Astrocyte (in vitro differentiated cells and primary cell): ENCODE measurements around the gene TOP2B. TPM values are rescaled to one million over a fixed set of nuclear protein-coding genes. Genes with fewer than 3 reads are reported as not detected.

Source experiments
- DNase-seq: peaks from one replicate; pipeline ENCODE4 v3.0.0-alpha.2; 2010; ENCODE audit warnings: low read depth
- FAIRE-seq: peaks from 2 replicates; lab custom pipeline; 2011; peaks lifted over from hg19 to GRCh38; lab: Jason Lieb, UNC
- H2AFZ ChIP-seq: 2 replicates; pipeline ENCODE4 v1.6.0; 2012; ENCODE audit warnings: low read depth, low read length, inconsistent platforms
- H3K27ac ChIP-seq: 2 replicates; pipeline ENCODE4 v1.5.1; 2011; ENCODE audit warnings: low read depth, low read length, inconsistent platforms
- H3K27me3 ChIP-seq: 2 replicates; pipeline ENCODE4 v1.6.0; 2011; ENCODE audit warnings: low read length, inconsistent platforms; ENCODE audit not compliant: insufficient read depth
- H3K36me3 ChIP-seq: 2 replicates; pipeline ENCODE4 v1.5.1; 2011; ENCODE audit warnings: low read length, inconsistent platforms; ENCODE audit not compliant: insufficient read depth
- H3K4me1 ChIP-seq: 2 replicates; pipeline ENCODE4 v1.5.1; 2011; ENCODE audit warnings: low read length, inconsistent platforms; ENCODE audit not compliant: insufficient read depth
- H3K4me2 ChIP-seq: 2 replicates; pipeline ENCODE4 v1.6.0; 2012; ENCODE audit warnings: low read length, inconsistent platforms
- H3K4me3 ChIP-seq: 2 replicates; pipeline ENCODE4 v1.5.1; 2011; ENCODE audit warnings: low read depth, mild to moderate bottlenecking, low read length, inconsistent platforms; ENCODE audit not compliant: insufficient read depth
- H3K79me2 ChIP-seq: 2 replicates; pipeline ENCODE4 v1.6.0; 2012; ENCODE audit warnings: mild to moderate bottlenecking, low read length, inconsistent platforms; ENCODE audit not compliant: insufficient read depth
- H3K9ac ChIP-seq: 2 replicates; pipeline ENCODE4 v1.6.0; 2012; ENCODE audit warnings: mild to moderate bottlenecking, low read length, inconsistent platforms
- H3K9me3 ChIP-seq: 2 replicates; pipeline ENCODE4 v1.5.1; 2012; ENCODE audit warnings: low read depth, mild to moderate bottlenecking, low read length, inconsistent platforms; ENCODE audit not compliant: insufficient read depth
- H4K20me1 ChIP-seq: 2 replicates; pipeline ENCODE4 v1.6.0; 2012; ENCODE audit warnings: low read length, inconsistent platforms; ENCODE audit not compliant: insufficient read depth
- H3K27ac Mint-ChIP-seq: one replicate; pipeline ENCODE4 v1.8.0; 2021; ENCODE audit warnings: mild to moderate bottlenecking, mixed read lengths; ENCODE audit not compliant: unreplicated experiment
- H3K27me3 Mint-ChIP-seq: one replicate; pipeline ENCODE4 v1.8.0; 2021; ENCODE audit warnings: low read depth, mixed read lengths; ENCODE audit not compliant: unreplicated experiment
- H3K36me3 Mint-ChIP-seq: one replicate; pipeline ENCODE4 v1.8.0; 2021; ENCODE audit warnings: low read depth, mixed read lengths; ENCODE audit not compliant: unreplicated experiment
- H3K4me1 Mint-ChIP-seq: one replicate; pipeline ENCODE4 v1.8.0; 2021; ENCODE audit warnings: low read depth, mixed read lengths; ENCODE audit not compliant: unreplicated experiment
- H3K4me3 Mint-ChIP-seq: one replicate; pipeline ENCODE4 v1.8.0; 2021; ENCODE audit warnings: mild to moderate bottlenecking, moderate library complexity, mixed read lengths; ENCODE audit not compliant: unreplicated experiment
- H3K9me3 Mint-ChIP-seq: one replicate; pipeline ENCODE4 v1.8.0; 2021; ENCODE audit warnings: mild to moderate bottlenecking, mixed read lengths; ENCODE audit not compliant: unreplicated experiment
- EZH2 ChIP-seq: IDR thresholded peaks from 2 replicates; pipeline ENCODE4 v1.6.1; 2012; ENCODE audit warnings: mild to moderate bottlenecking, low read length, inconsistent platforms; ENCODE audit not compliant: insufficient read depth
- total RNA-seq: library from RNA; stranded (reverse); gene quantifications from 2 replicates; pipeline ENCODE4 v1.2.1, GENCODE V29; 2021
- TF ChIP-seq, protein P1 (sequence below): IDR thresholded peaks from 2 replicates; pipeline ENCODE4 v1.5.1; 2011; ENCODE audit warnings: low read depth, mild to moderate bottlenecking, inconsistent platforms, low read length, moderate library complexity; ENCODE audit not compliant: insufficient read depth

Gene TOP2B
- total RNA-seq, 1 donor from 2014 or later: 91.4 TPM

DNA sequence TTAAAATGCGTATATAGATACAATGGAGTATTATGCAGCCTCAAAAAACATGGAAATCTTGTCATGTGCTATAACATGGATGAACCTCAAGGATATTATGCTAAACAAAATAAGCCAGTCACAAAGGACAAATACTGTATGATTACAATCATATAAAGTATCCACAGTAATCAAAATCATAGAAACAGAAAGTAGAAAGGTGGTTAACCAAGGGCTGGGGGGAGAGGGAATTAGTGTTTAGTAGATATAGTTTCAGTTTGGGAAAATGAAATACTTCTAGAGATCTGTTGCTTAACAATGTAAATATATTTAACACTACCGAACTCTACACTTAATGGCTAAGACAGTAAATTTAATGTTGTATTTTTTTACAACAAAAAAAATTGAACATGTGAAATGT lies 9.0 kb downstream of the TOP2B start:
- Histone ChIP-seq H3K79me2 (peaks cover 97% of the 10 kb centered on the region), H3K36me3 (no peaks in the 10 kb centered on the region), H3K4me2 (no peak overlapping the region), H3K4me1 (no peaks in the 10 kb centered on the region), H3K4me3 (no peak overlapping the region), H3K27ac (no peak overlapping the region), H3K9me3 (no peaks in the 10 kb centered on the region), H3K9ac (no peak overlapping the region), H2AFZ (no peak overlapping the region), H4K20me1 (peaks cover 89% of the 10 kb centered on the region), H3K27me3 (no peaks in the 10 kb centered on the region)
- FAIRE-seq (no peak), DNase-seq (no peak)
- Mint-ChIP-seq H3K4me3 (no peak overlapping the region), H3K9me3 (peaks cover 1% of the 10 kb centered on the region), H3K36me3 (no peaks in the 10 kb centered on the region), H3K4me1 (peaks cover 10% of the 10 kb centered on the region), H3K27ac (no peak overlapping the region), H3K27me3 (no peaks in the 10 kb centered on the region)
- TF ChIP-seq, protein P1, sequence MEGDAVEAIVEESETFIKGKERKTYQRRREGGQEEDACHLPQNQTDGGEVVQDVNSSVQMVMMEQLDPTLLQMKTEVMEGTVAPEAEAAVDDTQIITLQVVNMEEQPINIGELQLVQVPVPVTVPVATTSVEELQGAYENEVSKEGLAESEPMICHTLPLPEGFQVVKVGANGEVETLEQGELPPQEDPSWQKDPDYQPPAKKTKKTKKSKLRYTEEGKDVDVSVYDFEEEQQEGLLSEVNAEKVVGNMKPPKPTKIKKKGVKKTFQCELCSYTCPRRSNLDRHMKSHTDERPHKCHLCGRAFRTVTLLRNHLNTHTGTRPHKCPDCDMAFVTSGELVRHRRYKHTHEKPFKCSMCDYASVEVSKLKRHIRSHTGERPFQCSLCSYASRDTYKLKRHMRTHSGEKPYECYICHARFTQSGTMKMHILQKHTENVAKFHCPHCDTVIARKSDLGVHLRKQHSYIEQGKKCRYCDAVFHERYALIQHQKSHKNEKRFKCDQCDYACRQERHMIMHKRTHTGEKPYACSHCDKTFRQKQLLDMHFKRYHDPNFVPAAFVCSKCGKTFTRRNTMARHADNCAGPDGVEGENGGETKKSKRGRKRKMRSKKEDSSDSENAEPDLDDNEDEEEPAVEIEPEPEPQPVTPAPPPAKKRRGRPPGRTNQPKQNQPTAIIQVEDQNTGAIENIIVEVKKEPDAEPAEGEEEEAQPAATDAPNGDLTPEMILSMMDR: no peak
- no peak for TF ChIP-seq EZH2

DNA sequence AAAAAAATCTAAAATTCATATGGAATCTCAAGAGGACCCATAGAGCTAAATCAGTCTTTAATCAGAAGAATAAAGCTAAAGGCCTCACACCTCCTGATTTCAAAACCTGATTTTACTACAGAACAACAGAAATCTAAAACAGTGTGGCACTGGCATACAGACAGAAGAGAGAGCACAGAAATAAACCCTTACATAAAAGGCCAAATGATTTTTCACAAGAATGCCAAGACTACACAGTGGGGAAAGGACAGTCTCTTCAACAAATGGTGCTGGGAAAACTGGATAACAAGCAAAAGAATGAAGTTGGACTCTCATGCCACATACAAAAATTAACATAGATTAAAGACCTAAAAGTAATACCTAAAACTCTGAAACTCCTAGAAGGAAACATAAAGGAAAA lies 10.1 kb downstream of the TOP2B start:
- Histone ChIP-seq H3K4me3 (no peak overlapping the region), H3K79me2 (peaks cover 97% of the 10 kb centered on the region), H3K9me3 (no peaks in the 10 kb centered on the region), H4K20me1 (peaks cover 88% of the 10 kb centered on the region), H3K4me2 (no peak overlapping the region), H3K4me1 (no peaks in the 10 kb centered on the region), H3K27me3 (no peaks in the 10 kb centered on the region), H3K27ac (no peak overlapping the region), H3K9ac (no peak overlapping the region), H3K36me3 (no peaks in the 10 kb centered on the region), H2AFZ (no peak overlapping the region)
- H3K4me1 Mint-ChIP-seq: peaks cover 7% of the 10 kb centered on the region
- no peak overlapping the region for H3K4me3 Mint-ChIP-seq
- no peak for FAIRE-seq
- peaks cover 2% of the 10 kb centered on the region for H3K36me3 Mint-ChIP-seq
- no peak for TF ChIP-seq EZH2
- TF ChIP-seq, protein P1: no peak
- no peaks in the 10 kb centered on the region for H3K27me3 Mint-ChIP-seq
- H3K9me3 Mint-ChIP-seq: peaks cover 4% of the 10 kb centered on the region
- DNase-seq: no peak
- H3K27ac Mint-ChIP-seq: no peak overlapping the region

DNA sequence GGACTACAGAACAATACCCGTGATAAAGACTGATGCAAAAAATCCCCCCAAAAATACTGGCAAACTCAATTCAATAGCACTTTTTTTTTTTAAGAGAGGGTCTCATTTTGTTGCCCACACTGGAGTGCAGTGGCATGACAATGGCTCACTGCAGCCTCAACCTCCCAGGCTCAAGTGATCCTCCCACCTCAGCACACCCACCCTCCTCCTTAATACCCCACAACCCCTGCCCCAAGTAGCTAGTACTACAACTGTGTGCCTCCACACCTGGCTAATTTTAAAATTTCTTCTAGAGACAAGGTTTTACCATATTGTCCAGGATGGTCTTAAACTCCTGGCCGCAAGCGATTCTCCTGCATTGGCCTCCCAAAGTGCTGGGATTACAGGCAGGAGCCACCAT lies 11.4 kb downstream of the TOP2B start:
- Mint-ChIP-seq H3K4me1 (peaks cover 7% of the 10 kb centered on the region), H3K4me3 (no peak overlapping the region), H3K9me3 (peaks cover 11% of the 10 kb centered on the region), H3K27me3 (no peaks in the 10 kb centered on the region), H3K27ac (no peak overlapping the region), H3K36me3 (peaks cover 4% of the 10 kb centered on the region)
- Histone ChIP-seq H3K4me1 (no peaks in the 10 kb centered on the region), H3K36me3 (no peaks in the 10 kb centered on the region), H2AFZ (no peak overlapping the region), H3K79me2 (peaks cover 97% of the 10 kb centered on the region), H3K27ac (no peak overlapping the region), H3K4me2 (no peak overlapping the region), H3K9me3 (no peaks in the 10 kb centered on the region), H4K20me1 (peaks cover 90% of the 10 kb centered on the region), H3K9ac (no peak overlapping the region), H3K4me3 (no peak overlapping the region), H3K27me3 (no peaks in the 10 kb centered on the region)
- no peak for FAIRE-seq
- DNase-seq: no peak
- no peak for TF ChIP-seq EZH2
- TF ChIP-seq, protein P1: no peak
